ENCODE measurements around the gene RAD52.

Gene RAD52

GRCh38 chr12:955939-956338, 6.4 kb upstream of the RAD52 start:
- DNase-seq, result no peak

GRCh38 chr12:954741-955140, 5.2 kb upstream of the RAD52 start:
- Histone ChIP-seq H3K9me2 (replicated peaks; ENCODE audit: insufficient read depth, low read length) (no peaks in the 10 kb centered on the region), H3K9me3 (replicated peaks; ENCODE audit: insufficient read depth, low read length) (no peaks in the 10 kb centered on the region), H3K27me3 (replicated peaks; ENCODE audit: insufficient read depth, low read length) (no peaks in the 10 kb centered on the region), H3K36me3 (replicated peaks; ENCODE audit: insufficient read depth, low read length) (no peaks in the 10 kb centered on the region), H3F3A (ENCODE audit: insufficient read depth, low read length) (no peaks in the 10 kb centered on the region), H2AFZ (ENCODE audit: low read length) (no peak overlapping the region), H3K4me1 (ENCODE audit: low read length) (no peaks in the 10 kb centered on the region), H3K9ac (ENCODE audit: low read length) (no peak overlapping the region), H3K79me2 (ENCODE audit: low read length) (no peaks in the 10 kb centered on the region), H4K20me1 (ENCODE audit: insufficient read depth, low read length) (no peaks in the 10 kb centered on the region), H3K27ac (ENCODE audit: low read length) (no peak overlapping the region), H3K4me2 (ENCODE audit: low read depth, low read length) (no peak overlapping the region), H3K4me3 (ENCODE audit: low read length) (no peak overlapping the region)
- no peak for DNase-seq
- TF ChIP-seq CTCF (IDR thresholded peaks at IDR 0.05; ENCODE audit: low read length) (no peak), EZH2phosphoT487 (IDR thresholded peaks at IDR 0.05; ENCODE audit: low read length) (no peak), EZH2 (optimal IDR thresholded peaks at IDR 0.05; ENCODE audit: low read depth, low read length) (no peak)

More at GRCh38 chr12:955939-956338, 6.4 kb upstream of the RAD52 start:
- no peaks in the 10 kb centered on the region for H3K36me3 ChIP-seq (replicated peaks; ENCODE audit: insufficient read depth, low read length)
- no peaks in the 10 kb centered on the region for H3K4me1 ChIP-seq (ENCODE audit: low read length)
- H3F3A ChIP-seq (ENCODE audit: insufficient read depth, low read length), result no peaks in the 10 kb centered on the region
- H3K9me2 ChIP-seq (replicated peaks; ENCODE audit: insufficient read depth, low read length), result no peaks in the 10 kb centered on the region
- no peak overlapping the region for H3K27ac ChIP-seq (ENCODE audit: low read length)
- no peaks in the 10 kb centered on the region for H4K20me1 ChIP-seq (ENCODE audit: insufficient read depth, low read length)
- H2AFZ ChIP-seq (ENCODE audit: low read length), result no peak overlapping the region
- H3K4me3 ChIP-seq (ENCODE audit: low read length), result no peak overlapping the region
- H3K9me3 ChIP-seq (replicated peaks; ENCODE audit: insufficient read depth, low read length), result no peaks in the 10 kb centered on the region
- no peaks in the 10 kb centered on the region for H3K27me3 ChIP-seq (replicated peaks; ENCODE audit: insufficient read depth, low read length)
- TF ChIP-seq CTCF (IDR thresholded peaks at IDR 0.05; ENCODE audit: low read length) (no peak), EZH2 (optimal IDR thresholded peaks at IDR 0.05; ENCODE audit: low read depth, low read length) (no peak), EZH2phosphoT487 (IDR thresholded peaks at IDR 0.05; ENCODE audit: low read length) (no peak)
- H3K79me2 ChIP-seq (ENCODE audit: low read length), result no peaks in the 10 kb centered on the region
- H3K9ac ChIP-seq (ENCODE audit: low read length), result no peak overlapping the region
- H3K4me2 ChIP-seq (ENCODE audit: low read depth, low read length), result no peak overlapping the region

- H3K4me1 ChIP-seq (ENCODE audit: low read length), result no peaks in the 10 kb centered on the region
- H3K9me2 ChIP-seq (replicated peaks; ENCODE audit: insufficient read depth, low read length), result no peaks in the 10 kb centered on the region
- no peak overlapping the region for H2AFZ ChIP-seq (ENCODE audit: low read length)
- H3K36me3 ChIP-seq (replicated peaks; ENCODE audit: insufficient read depth, low read length), result no peaks in the 10 kb centered on the region
- peaks cover 2% of the 10 kb centered on the region for H3K79me2 ChIP-seq (ENCODE audit: low read length)
- peaks cover 7% of the 10 kb centered on the region for H3F3A ChIP-seq (ENCODE audit: insufficient read depth, low read length)
- TF ChIP-seq EZH2phosphoT487 (IDR thresholded peaks at IDR 0.05; ENCODE audit: low read length) (no peak), CTCF (IDR thresholded peaks at IDR 0.05; ENCODE audit: low read length) (no peak), EZH2 (optimal IDR thresholded peaks at IDR 0.05; ENCODE audit: low read depth, low read length) (no peak)
- no peak overlapping the region for H3K4me3 ChIP-seq (ENCODE audit: low read length)
- H3K9me3 ChIP-seq (replicated peaks; ENCODE audit: insufficient read depth, low read length), result no peaks in the 10 kb centered on the region
- H3K4me2 ChIP-seq (ENCODE audit: low read depth, low read length), result no peak overlapping the region
- DNase-seq, result no peak
- no peaks in the 10 kb centered on the region for H4K20me1 ChIP-seq (ENCODE audit: insufficient read depth, low read length)
- H3K27ac ChIP-seq (ENCODE audit: low read length), result no peak overlapping the region
- no peaks in the 10 kb centered on the region for H3K27me3 ChIP-seq (replicated peaks; ENCODE audit: insufficient read depth, low read length)
- H3K9ac ChIP-seq (ENCODE audit: low read length), result no peak overlapping the region
Observed at GRCh38 chr12:953776-954175, 4.3 kb upstream of the RAD52 start.
